K562 (cell line): ENCODE measurements around the gene USP7. TPM values are rescaled to one million over a fixed set of nuclear protein-coding genes. Genes with fewer than 3 reads are reported as not detected.

Source experiments
- ATAC-seq: fragments of 200-7000 bp; cut with Tn5 transposase; 3 replicates; pipeline ENCODE4 v1.9.1; 2020; ENCODE audit warnings: moderate library complexity
- BruUV-seq: library from RNA; stranded (reverse); fragments of 400-500 nt; replicated peaks from 2 replicates; lab custom pipeline; 2021; lab: Mats Ljungman, UMichigan
- CTCF ChIA-PET: fragments of 300-600 bp; formaldehyde crosslinking; extraction: SDS; loops from one replicate; lab custom pipeline; 2021; ENCODE audit warnings: low intra/inter-chr PET ratio; lab: Yijun Ruan, JAX
- POLR2A ChIA-PET: fragments of 300-600, 350-650 bp; sonication (Branson Sonifier 250); formaldehyde crosslinking; extraction: SDS; loops from one replicate; lab custom pipeline; 2021; ENCODE audit warnings: antibody characterized with exemption, inconsistent platforms; lab: Yijun Ruan, JAX
- DNase-seq, 4 experiments: peaks; one replicate each; pipeline versions ENCODE4 v3.0.0 to v3.0.0-alpha.2; 2011 to 2018; ENCODE audit warnings: low spot score in 3 of 4, mixed read lengths in 3 of 4; ENCODE audit errors: extremely low read depth in 1 of 4
- FAIRE-seq: peaks from 2 replicates; lab custom pipeline; 2011; peaks lifted over from hg19 to GRCh38; lab: Jason Lieb, UNC
- H2AFZ ChIP-seq: 2 replicates; pipeline ENCODE4 v1.6.0; 2011; ENCODE audit warnings: low read depth, low read length, control low read depth, inconsistent platforms
- H3K27ac ChIP-seq: fragments of 200-600 bp; 3 replicates; pipeline ENCODE4 v1.8.0; 2011; ENCODE audit warnings: low read depth, mild to moderate bottlenecking, control low read depth, inconsistent platforms, low read length, moderate library complexity, mixed read lengths; ENCODE audit errors: extremely low read depth
- H3K27me3 ChIP-seq, 2 experiments: fragments of 300-600 bp in 1 of 2; 2 replicates in 1 of 2; 3 replicates in 1 of 2; pipeline versions ENCODE4 v1.6.0 to v1.8.0; 2011; ENCODE audit warnings: inconsistent platforms in 2 of 2, low read length in 2 of 2, mild to moderate bottlenecking in 1 of 2, mixed read lengths in 1 of 2, moderate library complexity in 1 of 2; ENCODE audit not compliant: control insufficient read depth in 2 of 2, insufficient read depth in 2 of 2
- H3K36me3 ChIP-seq: fragments of 300-600 bp; 3 replicates; pipeline ENCODE4 v1.8.0; 2011; ENCODE audit warnings: mild to moderate bottlenecking, low read length, inconsistent platforms; ENCODE audit not compliant: control insufficient read depth, insufficient read depth
- H3K4me1 ChIP-seq, 2 experiments: fragments of 200-600 bp in 1 of 2; replicated peaks in 1 of 2; 2 replicates in 1 of 2; 3 replicates in 1 of 2; pipeline versions ENCODE4 v1.5.1 to v1.8.0; 2011; ENCODE audit warnings: inconsistent platforms in 2 of 2, low read length in 2 of 2, mild to moderate bottlenecking in 1 of 2, mixed read lengths in 1 of 2, moderate library complexity in 1 of 2; ENCODE audit not compliant: control insufficient read depth in 2 of 2, insufficient read depth in 2 of 2
- H3K4me2 ChIP-seq: 2 replicates; pipeline ENCODE4 v1.6.1; 2011; ENCODE audit warnings: low read length, control low read depth, inconsistent platforms, mixed read lengths; ENCODE audit not compliant: insufficient read depth
- H3K4me3 ChIP-seq: fragments of 200-600 bp; sonication (generic), shearing (Covaris generic); 2 replicates; pipeline ENCODE4 v1.5.1; 2016; ENCODE audit warnings: control low read depth, inconsistent platforms
- H3K79me2 ChIP-seq: fragments of 200-600 bp; 3 replicates; pipeline ENCODE4 v1.8.0; 2011; ENCODE audit warnings: low read length, inconsistent platforms; ENCODE audit not compliant: control insufficient read depth, insufficient read depth
- H3K9ac ChIP-seq, 2 experiments: 2 replicates each; pipeline versions ENCODE4 v1.6.0 to v1.6.1; 2011; ENCODE audit warnings: low read depth in 2 of 2, low read length in 2 of 2, control low read depth in 1 of 2, inconsistent platforms in 1 of 2, mild to moderate bottlenecking in 1 of 2, mixed read lengths in 1 of 2; ENCODE audit not compliant: insufficient read depth in 1 of 2
- H3K9me1 ChIP-seq: one replicate; pipeline ENCODE4 v1.6.0; 2011; ENCODE audit warnings: inconsistent platforms, mild to moderate bottlenecking, low read length, moderate library complexity; ENCODE audit not compliant: control insufficient read depth, insufficient read depth
- H3K9me3 ChIP-seq: replicated peaks from 2 replicates; pipeline ENCODE4 v1.5.1; 2011; ENCODE audit warnings: low read depth, low read length, inconsistent platforms; ENCODE audit not compliant: control insufficient read depth, insufficient read depth
- H4K20me1 ChIP-seq: replicated peaks from 2 replicates; pipeline ENCODE4 v1.6.1; 2011; ENCODE audit warnings: low read length, inconsistent platforms, mixed read lengths; ENCODE audit not compliant: control insufficient read depth, insufficient read depth
- CCAR2 ChIP-seq: fragments of 200-400 bp; formaldehyde crosslinking; IDR thresholded peaks from 2 replicates; pipeline ENCODE4 v1.6.1; 2017; ENCODE audit warnings: mild to moderate bottlenecking, low read depth, low read length
- ELF4 ChIP-seq: fragments of 450-650 bp; formaldehyde crosslinking; IDR thresholded peaks from 2 replicates; pipeline ENCODE4 v1.4.0; 2022; ENCODE audit warnings: missing genetic modification characterization
- ELK3 ChIP-seq: fragments of 450-650 bp; formaldehyde crosslinking; IDR thresholded peaks from 2 replicates; pipeline ENCODE4 v1.4.0; 2020; ENCODE audit warnings: mild to moderate bottlenecking
- FOXA3 ChIP-seq, 2 experiments: fragments of 450-650 bp in 1 of 2; sonication (generic) in 1 of 2; formaldehyde crosslinking; IDR thresholded peaks in 1 of 2; conservative IDR thresholded peaks in 1 of 2; 2 replicates each; pipeline versions ENCODE4 v1.4.0 to v1.8.0; 2020 to 2022; ENCODE audit warnings: mild to moderate bottlenecking in 2 of 2, missing genetic modification reagents in 1 of 2
- FOXK1 ChIP-seq: sonication (generic); formaldehyde crosslinking; IDR thresholded peaks from 2 replicates; pipeline ENCODE4 v1.8.0; 2022; ENCODE audit warnings: missing genetic modification reagents, mild to moderate bottlenecking, borderline replicate concordance
- KAT8 ChIP-seq: fragments of 450-650 bp; IDR thresholded peaks from 2 replicates; pipeline ENCODE4 v1.6.1; 2016; ENCODE audit warnings: low read depth, mild to moderate bottlenecking
- MEF2A ChIP-seq: IDR thresholded peaks from 2 replicates; pipeline ENCODE4 v1.6.1; 2011; ENCODE audit warnings: low read depth, mild to moderate bottlenecking, low read length, moderate library complexity; ENCODE audit not compliant: control insufficient read depth
- NR2F6 ChIP-seq: fragments of 450-650 bp; formaldehyde crosslinking; IDR thresholded peaks from 2 replicates; pipeline ENCODE4 v1.4.0; 2020; ENCODE audit warnings: mild to moderate bottlenecking
- RB1 ChIP-seq: fragments of 450-650 bp; IDR thresholded peaks from 2 replicates; pipeline ENCODE4 v1.6.1; 2017; ENCODE audit warnings: low read depth, mild to moderate bottlenecking
- RBM17 ChIP-seq: fragments of 200-400 bp; formaldehyde crosslinking; IDR thresholded peaks from 2 replicates; pipeline ENCODE4 v1.6.1; 2017; ENCODE audit warnings: low read depth, mild to moderate bottlenecking, low read length, borderline replicate concordance
- TARDBP ChIP-seq: fragments of 450-650 bp; IDR thresholded peaks from 2 replicates; pipeline ENCODE4 v1.6.1; 2016
- ZNF239 ChIP-seq: fragments of 250-450 bp; sonication (Bioruptor Pico); IDR thresholded peaks from 2 replicates; pipeline ENCODE4 v1.4.0; 2020; ENCODE audit warnings: mild to moderate bottlenecking
- ZNF76 ChIP-seq: fragments of 250-450 bp; sonication (Bioruptor Pico); IDR thresholded peaks from 2 replicates; pipeline ENCODE4 v1.4.0; 2020; ENCODE audit warnings: mild to moderate bottlenecking, moderate library complexity, borderline replicate concordance
- ZSCAN29 ChIP-seq: fragments of 450-650 bp; IDR thresholded peaks from 2 replicates; pipeline ENCODE4 v1.6.1; 2017
- WGBS: fragments of 100-300 bp; shearing (Covaris generic); methylation state at CpG from one replicate; pipeline ENCODE4 v1.1.6; 2016; ENCODE audit warnings: low coverage, mixed read lengths; ENCODE audit not compliant: insufficient coverage; ENCODE audit errors: missing lambda C conversion rate; 5-methylcytosine and 5-hydroxymethylcytosine counted together
- in situ Hi-C: fragments of 300-500 bp; cut with MboI; formaldehyde crosslinking; loops from 4 replicates; pipeline ENCODE4 v1.15.0; 2018; ENCODE audit warnings: inconsistent platforms, mixed read lengths
- intact Hi-C: fragments of 100-400 bp; cut with micrococcal nuclease; formaldehyde crosslinking; loops from 2 replicates; pipeline ENCODE4 v1.14.2; 2022
- polyA plus RNA-seq, 8 experiments: library from polyadenylated mRNA; depleted of rRNA in 4 of 8; stranded (reverse) in 5 of 8; unstranded in 3 of 8; fragments of >200 nt; fragmentation: Nextera tagmentation in 2 of 8; fragmentation: Illumina TruSeq in 1 of 8; extraction: Ambion mirVana in 2 of 8; extraction: Trizol in 1 of 8; gene quantifications; 2 replicates each; pipeline versions ENCODE4 v1.2.1 to v1.2.3, GENCODE V29; 2011 to 2014; ENCODE audit warnings: inconsistent platforms in 1 of 8, missing spikeins in 1 of 8
- total RNA-seq, 7 experiments: library from RNA; depleted of rRNA in 6 of 7; stranded (reverse); fragments of >200 nt in 6 of 7; fragmentation: Illumina TruSeq in 2 of 7; extraction: Trizol in 2 of 7; gene quantifications; 2 replicates each; pipeline versions ENCODE4 v1.2.1 to v1.2.3, GENCODE V29; 2011 to 2021; ENCODE audit warnings: low replicate concordance in 1 of 7
- TF ChIP-seq, protein P1 (sequence below), 2 experiments: fragments of 450-650 bp; IDR thresholded peaks; 2 replicates each; pipeline ENCODE4 v1.6.1; 2016; ENCODE audit warnings: mild to moderate bottlenecking in 2 of 2, borderline replicate concordance in 1 of 2, low read depth in 1 of 2, moderate library complexity in 1 of 2

USP7 gene
- total and polyA plus RNA-seq, 9 of the 15 experiments (the other 6 are each of a cell fraction or from before 2014, with no cell fraction given), result 17.1 to 145 (median 57.9) TPM

GRCh38 chr16:8960788-8961109, 3.0 kb downstream of the USP7 start:
- no peak overlapping the region for H3K27ac ChIP-seq
- in situ Hi-C loops (no loop called here), intact Hi-C loops (loop anchor here (5.0 kb wide), 1 partner anchor 47 kb away; no protein-coding TSS in a partner anchor)
- no peak for TF ChIP-seq ZSCAN29
- no peak for TF ChIP-seq MEF2A
- no peak for TF ChIP-seq RB1
- no peak for TF ChIP-seq FOXK1
- no peak for TF ChIP-seq ZNF239 (CRISPR knock-in tag)
- no peak for TF ChIP-seq CCAR2
- no peak for TF ChIP-seq ELF4 (CRISPR knock-in tag)
- TF ChIP-seq, protein P1, sequence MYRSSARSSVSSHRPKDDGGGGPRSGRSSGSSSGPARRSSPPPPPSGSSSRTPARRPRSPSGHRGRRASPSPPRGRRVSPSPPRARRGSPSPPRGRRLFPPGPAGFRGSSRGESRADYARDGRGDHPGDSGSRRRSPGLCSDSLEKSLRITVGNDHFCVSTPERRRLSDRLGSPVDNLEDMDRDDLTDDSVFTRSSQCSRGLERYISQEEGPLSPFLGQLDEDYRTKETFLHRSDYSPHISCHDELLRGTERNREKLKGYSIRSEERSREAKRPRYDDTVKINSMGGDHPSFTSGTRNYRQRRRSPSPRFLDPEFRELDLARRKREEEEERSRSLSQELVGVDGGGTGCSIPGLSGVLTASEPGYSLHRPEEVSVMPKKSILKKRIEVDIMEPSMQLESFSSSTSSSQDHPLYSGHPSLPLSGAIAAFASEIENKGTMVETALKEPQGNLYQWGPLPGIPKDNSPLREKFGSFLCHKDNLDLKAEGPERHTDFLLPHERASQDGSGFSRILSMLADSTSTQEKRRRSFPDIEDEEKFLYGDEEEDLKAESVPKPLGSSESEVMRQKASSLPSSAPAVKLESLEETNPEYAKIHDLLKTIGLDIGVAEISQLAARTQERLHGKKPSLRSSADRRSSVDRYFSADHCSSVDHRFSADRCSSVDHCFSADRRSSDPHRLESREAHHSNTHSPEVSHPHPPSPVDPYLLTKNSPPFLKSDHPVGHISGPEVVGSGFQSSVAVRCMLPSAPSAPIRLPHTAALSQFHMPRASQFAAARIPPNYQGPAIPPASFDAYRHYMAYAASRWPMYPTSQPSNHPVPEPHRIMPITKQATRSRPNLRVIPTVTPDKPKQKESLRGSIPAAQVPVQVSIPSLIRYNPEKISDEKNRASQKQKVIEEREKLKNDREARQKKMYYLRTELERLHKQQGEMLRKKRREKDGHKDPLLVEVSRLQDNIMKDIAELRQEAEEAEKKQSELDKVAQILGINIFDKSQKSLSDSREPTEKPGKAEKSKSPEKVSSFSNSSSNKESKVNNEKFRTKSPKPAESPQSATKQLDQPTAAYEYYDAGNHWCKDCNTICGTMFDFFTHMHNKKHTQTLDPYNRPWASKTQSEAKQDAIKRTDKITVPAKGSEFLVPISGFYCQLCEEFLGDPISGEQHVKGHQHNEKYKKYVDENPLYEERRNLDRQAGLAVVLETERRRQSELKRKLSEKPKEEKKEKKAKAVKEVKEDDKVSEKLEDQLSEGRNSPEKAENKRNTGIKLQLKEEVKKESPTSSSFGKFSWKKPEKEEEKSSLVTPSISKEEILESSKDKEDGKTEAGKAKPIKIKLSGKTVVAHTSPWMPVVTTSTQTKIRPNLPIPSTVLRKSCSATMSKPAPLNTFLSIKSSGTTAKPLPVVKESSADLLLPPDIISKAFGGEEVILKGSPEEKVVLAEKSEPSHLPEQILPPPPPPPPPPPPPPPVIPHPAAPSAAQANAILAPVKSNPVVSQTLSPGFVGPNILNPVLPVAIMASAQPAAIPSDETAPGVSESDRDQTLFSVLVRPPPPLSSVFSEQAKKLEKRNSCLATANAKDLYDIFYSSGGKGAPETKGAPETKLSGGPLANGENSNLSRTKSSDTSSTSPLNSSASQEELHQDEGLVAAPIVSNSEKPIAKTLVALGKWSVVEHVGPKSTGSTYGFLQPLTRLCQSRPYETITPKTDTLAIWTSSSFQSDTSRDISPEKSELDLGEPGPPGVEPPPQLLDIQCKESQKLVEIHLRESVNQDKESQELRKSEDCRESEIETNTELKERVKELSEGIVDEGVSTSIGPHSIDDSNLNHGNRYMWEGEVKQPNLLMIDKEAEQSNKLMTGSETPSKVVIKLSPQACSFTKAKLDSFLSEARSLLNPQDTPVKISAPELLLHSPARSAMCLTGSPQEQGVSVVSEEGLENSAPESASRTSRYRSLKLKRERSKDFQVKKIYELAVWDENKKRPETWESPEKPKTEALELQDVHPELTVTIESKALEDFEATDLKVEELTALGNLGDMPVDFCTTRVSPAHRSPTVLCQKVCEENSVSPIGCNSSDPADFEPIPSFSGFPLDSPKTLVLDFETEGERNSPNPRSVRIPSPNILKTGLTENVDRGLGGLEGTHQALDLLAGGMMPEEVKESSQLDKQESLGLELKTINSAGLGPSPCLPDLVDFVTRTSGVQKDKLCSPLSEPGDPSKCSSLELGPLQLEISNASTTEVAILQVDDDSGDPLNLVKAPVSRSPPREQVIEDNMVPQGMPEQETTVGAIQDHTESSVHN (IDR thresholded peaks at IDR 0.05; ENCODE audit: borderline replicate concordance in 1 of 2, low read depth in 1 of 2), result no peak
- no peak for TF ChIP-seq RBM17
- no peak for TF ChIP-seq FOXA3 (CRISPR knock-in tag; conservative IDR thresholded peaks at IDR 0.05 in 1 of 2, IDR thresholded peaks at IDR 0.05 in 1 of 2)
- no peak for TF ChIP-seq ZNF76 (CRISPR knock-in tag)
- TF ChIP-seq KAT8, result no peak
- TF ChIP-seq TARDBP, result no peak
- no peak for TF ChIP-seq ELK3 (CRISPR knock-in tag)
- no peak for TF ChIP-seq NR2F6 (CRISPR knock-in tag)

More at GRCh38 chr16:8960788-8961109, 3.0 kb downstream of the USP7 start:
- peaks cover 3% of the 10 kb centered on the region for H3K9me1 ChIP-seq
- no peak overlapping the region for H2AFZ ChIP-seq
- ChIA-PET CTCF (no interaction called here), POLR2A (interaction anchor here (0.6 to 6.7 kb wide), 5 partner anchors 11 to 178 kb away, joined by 3 to 60 read pairs (median 4); no protein-coding TSS in a partner anchor)
- ATAC-seq (no peak), FAIRE-seq (no peak), DNase-seq (no peak)
- H3K9me3 ChIP-seq, result no peaks in the 10 kb centered on the region
- H3K4me3 ChIP-seq, result no peak overlapping the region
- peak overlapping the region; percentile 49; the same call in 1 of the 2 replicates for H3K4me2 ChIP-seq
- no peaks in the 10 kb centered on the region for H3K27me3 ChIP-seq
- 33% methylated on average over 1 of the region's 1 CpG for WGBS
- peaks cover 66% of the 10 kb centered on the region for H4K20me1 ChIP-seq
- H3K4me1 ChIP-seq, result peaks cover 46 to 61% of the 10 kb centered on the region in 2 experiments
- H3K36me3 ChIP-seq, result peaks cover 4% of the 10 kb centered on the region; the same call in 1 of the 3 replicates
- H3K9ac ChIP-seq, result peak overlapping the region; percentile 0 to 69; a peak in 1 of 4 replicates
- BruUV-seq, result no TSS peak
- peaks cover 74% of the 10 kb centered on the region for H3K79me2 ChIP-seq
